EH (cell line): ENCODE data around the gene ECPAS.
"Not testable (repeated sequence)": the region's sequence is repeated elsewhere in the genome, so short reads cannot be mapped to it uniquely, and the experiment has no call there.

ENCODE experiments used
- DNase-seq: peaks from one replicate; pipeline ENCODE4 v3.0.0-alpha.2; 2015; ENCODE audit warnings: low read depth

The ECPAS gene

DNA sequence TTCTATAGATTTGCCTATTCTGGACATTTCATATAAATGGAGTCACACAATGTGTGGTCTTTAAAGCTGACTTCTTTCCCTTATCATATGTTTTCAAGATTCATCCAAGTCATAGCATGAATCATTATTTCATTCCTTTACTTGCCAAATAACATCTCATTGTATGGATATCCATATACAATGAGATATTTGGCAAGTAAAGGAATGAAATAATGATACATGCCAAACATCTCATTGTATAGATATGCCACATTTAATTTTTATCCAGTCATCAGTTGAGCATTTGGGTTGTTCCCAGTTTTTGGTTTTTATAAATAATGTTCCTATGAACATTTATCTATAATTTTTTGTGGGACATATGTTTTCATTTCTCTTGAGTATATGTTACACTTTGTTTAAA is 133.6 kb downstream of the ECPAS start:
- DNase-seq, result no peak

DNA sequence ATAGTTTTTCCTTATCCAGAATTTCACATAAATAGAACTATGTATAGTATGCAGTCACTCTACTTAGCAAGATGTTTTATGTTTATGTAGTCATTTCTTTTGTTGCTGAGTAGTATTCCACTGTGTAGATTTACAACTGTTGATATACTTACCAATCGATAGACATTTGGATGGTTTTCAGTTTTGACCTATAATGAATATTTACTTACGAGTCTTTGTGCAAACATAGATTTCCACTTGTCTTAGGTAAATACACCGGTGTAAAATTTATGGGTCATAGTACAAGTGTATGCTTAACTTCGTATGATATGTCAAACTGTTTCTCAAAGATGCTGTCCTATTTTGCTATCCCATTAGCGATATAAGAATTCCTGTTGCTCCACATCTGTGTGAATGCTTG is 134.4 kb downstream of the ECPAS start:
- DNase-seq, result no peak

DNA sequence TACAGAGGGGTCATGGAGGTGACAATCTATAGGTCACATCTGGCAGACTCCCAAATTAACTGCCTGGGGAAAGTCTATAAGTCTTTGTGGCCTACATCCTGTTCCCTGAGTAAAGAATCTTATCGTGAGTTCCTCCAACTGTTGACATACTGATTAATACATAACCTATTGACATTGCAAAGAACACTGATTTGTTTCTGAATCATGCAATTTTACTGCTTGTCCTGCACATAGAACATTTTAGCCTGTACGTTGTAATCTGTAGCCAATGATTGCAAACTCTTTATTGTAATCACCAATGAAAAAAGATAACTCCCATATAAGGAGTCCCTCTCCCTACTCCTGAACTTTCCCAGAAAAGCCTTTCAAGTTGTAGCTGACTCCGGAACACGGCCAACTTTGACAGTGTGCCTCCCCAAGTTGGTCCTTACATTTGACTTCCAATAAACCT is 135.3 kb downstream of the ECPAS start:
- DNase-seq, result peak; percentile 15

DNA sequence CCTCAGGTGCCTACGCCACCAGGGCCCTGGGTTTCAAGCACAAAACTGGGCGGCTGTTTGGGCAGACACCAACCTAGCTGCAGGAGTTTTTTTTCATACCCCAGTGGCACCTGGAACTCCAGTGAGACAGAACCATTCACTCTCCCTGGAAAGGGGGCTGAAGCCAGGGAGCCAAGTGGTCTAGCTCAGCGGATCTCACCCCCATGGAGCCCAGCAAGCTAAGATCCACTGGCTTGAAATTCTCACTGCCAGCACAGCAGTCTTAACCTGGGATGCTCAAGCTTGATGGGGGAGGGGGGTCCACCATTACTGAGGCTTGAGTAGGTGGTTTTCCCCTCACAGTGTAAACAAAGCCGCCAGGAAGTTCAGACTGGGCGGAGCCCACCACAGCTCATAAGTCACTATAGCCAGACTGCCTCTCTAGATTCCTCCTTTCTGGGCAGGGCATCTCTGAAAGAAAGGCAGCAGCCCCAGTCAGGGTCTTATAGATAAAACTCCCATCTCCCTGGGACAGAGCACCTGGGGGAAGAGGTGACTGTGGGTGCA is 149.8 kb downstream of the ECPAS start:
- not testable (repeated sequence) for DNase-seq

DNA sequence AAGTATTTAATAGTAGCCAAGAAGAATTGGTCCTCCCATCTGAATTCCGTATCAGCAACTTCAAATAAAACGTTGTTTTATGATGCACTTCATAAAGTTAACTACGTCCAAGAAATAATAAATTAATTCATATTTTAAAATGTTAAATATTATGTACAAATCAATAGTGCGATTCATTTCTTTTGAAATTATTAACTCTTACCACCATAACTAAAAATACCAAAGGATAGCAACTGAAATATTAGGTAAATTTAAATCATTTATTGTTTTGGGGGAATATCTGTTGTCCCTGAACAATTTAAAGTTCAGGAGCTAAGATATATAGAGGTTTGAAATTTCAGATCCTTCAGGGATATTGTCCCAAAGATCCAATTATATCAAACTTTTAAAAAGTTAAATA is 154.1 kb downstream of the ECPAS start, which contains the start of gene OR2K2:
Gene OR2K2 (minus strand): TSS at position 101 of the 400 bp plus-strand sequence. CDS start 1,791 bp downstream, outside the sequence.
- DNase-seq, result no peak

DNA sequence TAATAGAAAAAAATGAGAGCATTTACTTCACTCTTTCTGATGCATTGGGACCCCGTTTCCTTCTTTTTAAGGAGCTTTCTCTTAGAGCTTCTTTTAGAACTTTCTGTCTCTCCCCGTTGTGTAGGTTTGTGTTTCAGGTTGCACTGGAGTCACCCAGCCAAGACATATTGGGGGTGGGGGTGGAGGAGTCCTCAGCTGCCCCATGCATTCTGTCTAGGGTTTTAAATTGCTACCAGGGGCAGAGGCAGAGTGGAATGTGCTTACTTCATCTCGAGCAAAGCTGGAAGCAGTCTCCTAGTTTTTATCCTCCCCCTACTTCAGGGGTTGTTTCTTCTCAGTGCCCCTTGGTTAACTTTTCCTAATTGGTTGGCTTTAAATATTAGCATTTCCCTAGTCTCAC is 163.6 kb downstream of the ECPAS start:
- no peak for DNase-seq

DNA sequence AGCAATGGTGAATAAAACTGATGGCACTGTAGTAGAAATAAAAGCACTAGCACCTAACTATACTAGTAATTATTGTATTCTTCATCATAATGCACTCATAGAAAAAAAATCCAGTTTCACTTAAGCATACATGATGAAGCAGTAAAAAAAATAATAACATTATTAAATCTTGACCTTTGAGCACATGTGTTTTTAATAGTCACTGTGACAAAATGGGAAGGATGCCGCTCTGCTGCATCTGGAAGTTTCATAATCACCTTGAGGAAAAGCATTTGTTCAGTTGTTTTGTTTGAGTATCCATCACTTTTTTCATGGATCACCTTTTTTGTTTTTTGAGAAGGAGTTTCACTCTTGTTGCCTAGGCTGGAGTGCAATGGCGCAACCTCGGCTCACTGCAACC is 167.4 kb downstream of the ECPAS start:
- DNase-seq, result peak; percentile 35
